ENCODE data around the gene YTHDF1. TPM values are rescaled to one million over a fixed set of nuclear protein-coding genes. Genes with fewer than 3 reads are reported as not detected.

Gene YTHDF1
- total RNA-seq, 1 experiment from 2014 or later = 85.4 TPM

GRCh38 chr20:63247671-63248228 lies 31.8 kb upstream of the YTHDF1 start:
- Histone ChIP-seq H3K79me2 (ENCODE audit: insufficient read depth, low read length) (no peaks in the 10 kb centered on the region), H4K20me1 (ENCODE audit: control insufficient read depth, insufficient read depth, insufficient read length) (no peaks in the 10 kb centered on the region), H4K91ac (ENCODE audit: insufficient read length, low read depth, low read length) (no peak overlapping the region), H3K23me2 (ENCODE audit: insufficient read length, low read depth, low read length, poor library complexity, severe bottlenecking) (peaks cover under 1% of the 10 kb centered on the region), H3K27ac (ENCODE audit: insufficient read length, low read depth, low read length) (no peak overlapping the region), H3K18ac (ENCODE audit: insufficient read length, low read depth, low read length) (no peak overlapping the region), H3K79me1 (ENCODE audit: insufficient read depth, low read depth, low read length, poor library complexity, severe bottlenecking) (no peaks in the 10 kb centered on the region), H3K4me1 (ENCODE audit: insufficient read depth, low read length) (no peaks in the 10 kb centered on the region), H3T11ph (ENCODE audit: low read length) (no peak overlapping the region), H4K5ac (ENCODE audit: insufficient read length, low read depth, low read length) (no peak overlapping the region), H3K9ac (ENCODE audit: extremely low read depth, insufficient read length, low read length) (no peak overlapping the region), H2BK5ac (ENCODE audit: insufficient read length, low read length) (no peak overlapping the region), H3K4ac (ENCODE audit: low read depth, low read length) (no peak overlapping the region), H2BK120ac (ENCODE audit: low read depth, low read length, poor library complexity, severe bottlenecking) (no peak overlapping the region), H3K14ac (ENCODE audit: insufficient read depth, low read length) (no peak overlapping the region), H2BK15ac (ENCODE audit: low read depth, low read length) (no peak overlapping the region), H2AK5ac (ENCODE audit: insufficient read length, low read length) (no peak overlapping the region), H3K4me2 (ENCODE audit: insufficient read depth, insufficient read length, low read length) (no peak overlapping the region), H3K23ac (ENCODE audit: insufficient read length, low read depth, low read length) (no peak overlapping the region), H4K8ac (replicated peaks; ENCODE audit: insufficient read length, low read depth, low read length) (no peak overlapping the region), H3K9me3 (ENCODE audit: control insufficient read depth, low read depth, low read length) (no peaks in the 10 kb centered on the region), H2AFZ (ENCODE audit: low read length) (no peak overlapping the region), H3K56ac (ENCODE audit: insufficient read length, low read depth, low read length) (no peak overlapping the region), H2BK12ac (ENCODE audit: insufficient read length, low read depth, low read length) (no peak overlapping the region), H3K27me3 (ENCODE audit: insufficient read depth, low read length) (peaks cover 1% of the 10 kb centered on the region; the same call in 1 of the 2 replicates), H2BK20ac (ENCODE audit: low read depth, low read length, poor library complexity, severe bottlenecking) (no peak overlapping the region)
- Mint-ChIP-seq H3K27me3 (ENCODE audit: low read depth) (peaks cover 24% of the 10 kb centered on the region), H3K27ac (no peak overlapping the region), H3K4me3 (no peak overlapping the region), H3K4me1 (peaks cover 20 to 27% of the 10 kb centered on the region in 2 experiments), H3K9me3 (peaks cover 2 to 5% of the 10 kb centered on the region in 2 experiments; a peak in 2 of 5 replicates), H3K36me3 (ENCODE audit: insufficient read depth in 1 of 3, low read depth in 3 of 3) (peaks cover 0 to 4% (median 0%) of the 10 kb centered on the region in 3 experiments; a peak in 2 of 7 replicates)
- no peak for DNase-seq
- WGBS (ENCODE audit: extremely low coverage, insufficient read length, low lambda C conversion rate) = no CpG with 5 or more reads among the region's 24 CpGs
- no peak for TF ChIP-seq CTCF (conservative IDR thresholded peaks at IDR 0.05)
